ENCODE results near the gene PCBP3.
"Not testable (repeated sequence)": the region's sequence is repeated elsewhere in the genome, so short reads cannot be mapped to it uniquely, and the experiment has no call there.

Gene PCBP3

GRCh38 chr21:45947296-45947695 is 303.8 kb downstream of the PCBP3 start:
- DNase-seq (ENCODE audit: low read depth), result no peak

GRCh38 chr21:45947716-45948255 is 304.3 kb downstream of the PCBP3 start:
- DNase-seq (ENCODE audit: low read depth), result no peak

- no peak for DNase-seq (ENCODE audit: low read depth)
Measured at GRCh38 chr21:45948576-45949141, 305.1 kb downstream of the PCBP3 start.

GRCh38 chr21:45949928-45950739 is 306.6 kb downstream of the PCBP3 start:
- no peak for DNase-seq (ENCODE audit: low read depth)

- DNase-seq (ENCODE audit: low read depth), result no peak
Measured at GRCh38 chr21:45950740-45951515, 307.4 kb downstream of the PCBP3 start.

- DNase-seq (ENCODE audit: low read depth), result no peak
Measured at GRCh38 chr21:45951676-45952075, 308.2 kb downstream of the PCBP3 start.

- not testable (repeated sequence) for DNase-seq (ENCODE audit: low read depth)
Measured at GRCh38 chr21:45952527-45952926, 309.0 kb downstream of the PCBP3 start.

GRCh38 chr21:45952974-45953373 is 309.4 kb downstream of the PCBP3 start:
- DNase-seq (ENCODE audit: low read depth), result no peak

GRCh38 chr21:45954261-45954660 is 310.7 kb downstream of the PCBP3 start:
- no peak for DNase-seq (ENCODE audit: low read depth)

- no peak for DNase-seq (ENCODE audit: low read depth)
Measured at GRCh38 chr21:45954921-45955320, 311.4 kb downstream of the PCBP3 start.

GRCh38 chr21:45957551-45957950 is 314.0 kb downstream of the PCBP3 start:
- DNase-seq (ENCODE audit: low read depth), result no peak

- no peak for DNase-seq (ENCODE audit: low read depth)
Measured at GRCh38 chr21:45957981-45958600, 314.6 kb downstream of the PCBP3 start.

- no peak for DNase-seq (ENCODE audit: low read depth)
Measured at GRCh38 chr21:45959182-45959581, 315.7 kb downstream of the PCBP3 start.

- DNase-seq (ENCODE audit: low read depth), result no peak
Measured at GRCh38 chr21:45959779-45960390, 316.4 kb downstream of the PCBP3 start.

- not testable (repeated sequence) for DNase-seq (ENCODE audit: low read depth)
Measured at GRCh38 chr21:45961408-45961807, 317.9 kb downstream of the PCBP3 start.

GRCh38 chr21:45962531-45963231 is 319.2 kb downstream of the PCBP3 start:
- DNase-seq (ENCODE audit: low read depth), result no peak

- no peak for DNase-seq (ENCODE audit: low read depth)
Measured at GRCh38 chr21:45963232-45963570, 319.7 kb downstream of the PCBP3 start.

GRCh38 chr21:45964649-45965048 is 321.1 kb downstream of the PCBP3 start:
- DNase-seq (ENCODE audit: low read depth), result no peak

GRCh38 chr21:45965084-45965809 is 321.7 kb downstream of the PCBP3 start:
- no peak for DNase-seq (ENCODE audit: low read depth)

- no peak for DNase-seq (ENCODE audit: low read depth)
Measured at GRCh38 chr21:45966791-45967394, 323.4 kb downstream of the PCBP3 start.

Measured in HS-5 (cell line).